Parathyroid adenoma (tissue), 2 donors: ENCODE data around the gene PTPN4.

Source experiments
- H2AFZ ChIP-seq: fragments of 300-600 bp; sonication (generic); one replicate; pipeline ENCODE4 v1.7.0; 2017; ENCODE audit warnings: antibody characterized with exemption, mild to moderate bottlenecking
- H3K27ac ChIP-seq: fragments of 300-600 bp; sonication (generic); one replicate; pipeline ENCODE4 v1.7.0; 2017
- H3K27me3 ChIP-seq: fragments of 300-600 bp; sonication (generic); one replicate; pipeline ENCODE4 v1.7.0; 2017; ENCODE audit warnings: low read length; ENCODE audit not compliant: control insufficient read depth, insufficient read depth
- H3K36me3 ChIP-seq: fragments of 300-600 bp; sonication (generic); one replicate; pipeline ENCODE4 v1.7.0; 2017; ENCODE audit warnings: low read length; ENCODE audit not compliant: control insufficient read depth, insufficient read depth
- H3K4me1 ChIP-seq: fragments of 300-600 bp; sonication (generic); one replicate; pipeline ENCODE4 v1.7.0; 2017; ENCODE audit warnings: control low read depth
- H3K4me2 ChIP-seq: fragments of 300-600 bp; sonication (generic); one replicate; pipeline ENCODE4 v1.7.0; 2017; ENCODE audit warnings: low read length
- H3K4me3 ChIP-seq: fragments of 300-600 bp; sonication (generic); one replicate; pipeline ENCODE4 v1.7.0; 2017; ENCODE audit warnings: low read depth, low read length
- H3K79me2 ChIP-seq: fragments of 300-600 bp; sonication (generic); one replicate; pipeline ENCODE4 v1.7.0; 2017; ENCODE audit warnings: control low read depth
- H3K9ac ChIP-seq: fragments of 300-600 bp; sonication (generic); one replicate; pipeline ENCODE4 v1.7.0; 2017; ENCODE audit warnings: mild to moderate bottlenecking
- H3K9me3 ChIP-seq: fragments of 300-600 bp; sonication (generic); one replicate; pipeline ENCODE4 v1.7.0; 2017; ENCODE audit warnings: low read length; ENCODE audit not compliant: control insufficient read depth
- TF ChIP-seq, protein P1 (sequence below): fragments of 300-600 bp; sonication (generic); IDR thresholded peaks from one replicate; pipeline ENCODE4 v1.7.0; 2017; ENCODE audit warnings: antibody characterized with exemption, mild to moderate bottlenecking
- donor health status: primary hyperparathyroidism.

The PTPN4 gene

DNA sequence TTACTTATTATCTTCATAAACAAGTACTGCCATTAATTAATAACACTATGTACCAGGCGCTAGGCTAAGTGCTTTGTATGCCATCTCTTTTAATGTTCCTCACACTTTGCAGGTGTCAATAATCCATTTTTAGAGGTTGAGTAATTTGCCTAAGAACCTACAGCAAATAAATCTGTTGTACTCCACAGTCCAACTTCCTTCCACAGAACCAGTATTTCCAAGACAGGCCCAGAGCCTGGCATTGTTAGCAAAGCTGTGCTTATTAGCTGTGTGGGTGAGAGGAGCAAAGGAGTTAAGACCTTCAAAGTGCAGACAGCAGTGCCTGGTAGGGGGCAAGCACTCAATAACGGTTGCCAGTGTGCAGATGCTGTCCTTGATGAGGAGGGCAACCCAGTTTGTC is 14.2 kb upstream of the PTPN4 start:
- Histone ChIP-seq H3K9me3 (no peaks in the 10 kb centered on the region), H3K4me1 (no peaks in the 10 kb centered on the region), H3K27ac (no peak overlapping the region), H3K4me3 (no peak overlapping the region), H3K4me2 (no peak overlapping the region), H3K79me2 (no peaks in the 10 kb centered on the region), H3K36me3 (no peaks in the 10 kb centered on the region), H3K27me3 (no peaks in the 10 kb centered on the region), H3K9ac (no peak overlapping the region), H2AFZ (no peak overlapping the region)
- TF ChIP-seq, protein P1, sequence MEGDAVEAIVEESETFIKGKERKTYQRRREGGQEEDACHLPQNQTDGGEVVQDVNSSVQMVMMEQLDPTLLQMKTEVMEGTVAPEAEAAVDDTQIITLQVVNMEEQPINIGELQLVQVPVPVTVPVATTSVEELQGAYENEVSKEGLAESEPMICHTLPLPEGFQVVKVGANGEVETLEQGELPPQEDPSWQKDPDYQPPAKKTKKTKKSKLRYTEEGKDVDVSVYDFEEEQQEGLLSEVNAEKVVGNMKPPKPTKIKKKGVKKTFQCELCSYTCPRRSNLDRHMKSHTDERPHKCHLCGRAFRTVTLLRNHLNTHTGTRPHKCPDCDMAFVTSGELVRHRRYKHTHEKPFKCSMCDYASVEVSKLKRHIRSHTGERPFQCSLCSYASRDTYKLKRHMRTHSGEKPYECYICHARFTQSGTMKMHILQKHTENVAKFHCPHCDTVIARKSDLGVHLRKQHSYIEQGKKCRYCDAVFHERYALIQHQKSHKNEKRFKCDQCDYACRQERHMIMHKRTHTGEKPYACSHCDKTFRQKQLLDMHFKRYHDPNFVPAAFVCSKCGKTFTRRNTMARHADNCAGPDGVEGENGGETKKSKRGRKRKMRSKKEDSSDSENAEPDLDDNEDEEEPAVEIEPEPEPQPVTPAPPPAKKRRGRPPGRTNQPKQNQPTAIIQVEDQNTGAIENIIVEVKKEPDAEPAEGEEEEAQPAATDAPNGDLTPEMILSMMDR: no peak

DNA sequence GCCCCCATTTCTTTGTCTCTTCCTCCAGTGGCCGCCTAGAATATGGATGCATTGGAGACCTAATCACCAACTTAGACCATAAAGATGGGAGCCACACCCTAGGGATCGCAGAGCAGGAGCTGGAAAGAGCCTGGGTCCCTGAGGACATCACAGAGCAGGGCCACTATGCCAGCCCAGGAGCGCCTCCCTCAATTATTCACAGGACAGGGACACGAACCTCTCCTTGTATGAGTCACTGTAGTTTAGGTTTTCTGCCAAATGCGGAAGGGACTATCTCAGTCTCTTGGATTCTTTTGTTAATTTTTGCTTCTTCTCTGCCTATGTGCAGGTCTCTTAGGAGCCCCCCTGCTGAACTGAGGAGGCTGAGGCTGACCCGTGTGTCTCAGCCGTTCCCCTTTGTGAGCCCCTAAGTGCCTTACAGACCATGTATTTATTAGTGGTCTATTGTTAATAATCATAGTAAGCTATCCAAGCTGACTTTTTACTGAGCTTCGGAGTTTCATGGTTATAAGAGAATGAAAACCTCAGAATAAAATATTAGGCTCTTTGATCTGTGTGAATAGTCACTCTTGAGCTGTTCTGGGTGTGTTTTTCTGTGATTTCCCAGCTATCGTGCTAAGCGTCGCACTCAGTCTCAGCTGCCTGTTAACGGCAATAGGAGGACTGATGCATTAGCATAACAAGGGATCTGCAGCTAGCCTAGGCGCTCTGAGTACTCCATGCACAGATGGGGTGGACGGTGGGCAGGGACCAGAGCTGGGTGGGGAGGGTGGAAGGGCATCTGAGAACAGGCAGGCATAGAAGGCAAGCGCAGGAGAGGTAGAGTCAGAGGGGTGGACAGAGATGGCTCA is 12.7 kb upstream of the PTPN4 start:
- H3K36me3 ChIP-seq: no peaks in the 10 kb centered on the region
- H3K27ac ChIP-seq: no peak overlapping the region
- no peaks in the 10 kb centered on the region for H3K9me3 ChIP-seq
- no peak overlapping the region for H2AFZ ChIP-seq
- H3K27me3 ChIP-seq: no peaks in the 10 kb centered on the region
- no peak overlapping the region for H3K9ac ChIP-seq
- no peaks in the 10 kb centered on the region for H3K79me2 ChIP-seq
- no peaks in the 10 kb centered on the region for H3K4me1 ChIP-seq
- TF ChIP-seq, protein P1: no peak
- H3K4me2 ChIP-seq: no peak overlapping the region
- no peak overlapping the region for H3K4me3 ChIP-seq

DNA sequence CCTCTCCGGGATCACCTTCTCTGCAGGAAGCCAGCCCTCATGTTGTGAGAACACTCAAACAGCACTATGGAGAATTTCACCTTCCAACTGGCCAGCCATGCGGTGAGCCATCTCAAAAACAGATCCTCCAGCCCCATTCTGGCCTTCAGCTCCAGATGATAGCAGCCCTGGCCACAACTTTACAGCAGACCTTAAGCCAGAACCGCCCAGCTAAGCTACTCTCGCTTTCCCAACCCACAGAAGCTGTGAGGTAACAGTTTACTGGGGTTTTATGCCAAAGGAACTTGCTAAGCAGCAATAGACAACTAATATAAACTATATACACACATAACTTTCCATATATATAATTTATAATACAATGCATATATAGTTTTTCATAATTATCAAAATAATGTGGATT is 11.6 kb upstream of the PTPN4 start:
- H3K9ac ChIP-seq: no peak overlapping the region
- H3K4me2 ChIP-seq: no peak overlapping the region
- no peaks in the 10 kb centered on the region for H3K36me3 ChIP-seq
- no peaks in the 10 kb centered on the region for H3K9me3 ChIP-seq
- no peaks in the 10 kb centered on the region for H3K79me2 ChIP-seq
- TF ChIP-seq, protein P1: no peak
- H3K4me1 ChIP-seq: no peaks in the 10 kb centered on the region
- H3K27me3 ChIP-seq: no peaks in the 10 kb centered on the region
- H3K27ac ChIP-seq: no peak overlapping the region
- H3K4me3 ChIP-seq: no peak overlapping the region
- H2AFZ ChIP-seq: no peak overlapping the region

DNA sequence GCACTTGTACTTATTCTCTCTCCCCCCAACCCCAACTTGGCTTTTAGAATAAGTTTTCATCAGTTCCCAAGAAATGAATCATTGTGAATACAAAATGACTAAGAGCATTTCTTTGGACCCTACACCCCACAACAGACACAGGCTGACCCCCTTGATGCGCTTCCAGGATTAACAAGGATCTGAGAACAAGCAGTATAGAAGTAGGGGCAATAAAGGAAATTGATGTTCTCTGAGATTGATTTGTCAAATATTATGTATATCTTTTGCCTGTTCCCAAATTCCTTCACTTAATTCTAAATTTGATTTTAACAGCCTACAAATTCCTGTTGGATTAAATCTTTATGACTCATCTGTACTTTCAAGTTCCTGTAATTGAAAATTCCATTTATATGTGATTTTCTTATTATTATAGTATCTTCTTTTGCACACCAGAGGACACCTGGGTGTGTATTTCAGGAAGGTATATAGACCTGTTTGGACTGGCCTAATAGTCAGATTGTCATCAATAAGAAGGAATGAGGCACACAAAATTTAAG is 10.2 kb upstream of the PTPN4 start:
- no peaks in the 10 kb centered on the region for H3K27me3 ChIP-seq
- TF ChIP-seq, protein P1: no peak
- H3K9ac ChIP-seq: no peak overlapping the region
- H3K9me3 ChIP-seq: no peaks in the 10 kb centered on the region
- H2AFZ ChIP-seq: no peak overlapping the region
- no peaks in the 10 kb centered on the region for H3K79me2 ChIP-seq
- H3K4me2 ChIP-seq: no peak overlapping the region
- H3K4me1 ChIP-seq: no peaks in the 10 kb centered on the region
- H3K4me3 ChIP-seq: no peak overlapping the region
- H3K27ac ChIP-seq: no peak overlapping the region
- no peaks in the 10 kb centered on the region for H3K36me3 ChIP-seq

DNA sequence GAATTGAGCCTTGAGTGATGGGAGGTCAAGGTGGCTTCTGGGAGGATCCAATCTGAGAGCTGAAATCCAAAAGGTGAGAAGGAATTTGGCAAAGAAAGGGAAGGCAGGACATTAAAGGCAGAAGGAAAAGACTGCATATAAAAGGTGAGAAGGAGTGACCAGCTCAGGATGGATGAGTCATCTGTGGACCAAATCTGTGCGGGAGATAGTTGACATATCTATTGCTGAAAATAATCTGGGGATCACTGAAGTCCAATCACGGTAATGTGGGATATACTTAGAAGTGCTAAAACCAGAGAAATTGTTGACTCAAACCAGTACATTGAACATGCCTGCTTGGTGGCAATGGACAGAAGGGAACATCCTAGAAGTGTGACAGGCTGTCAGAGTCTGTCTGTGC is 8.0 kb upstream of the PTPN4 start:
- Histone ChIP-seq H3K9me3 (no peaks in the 10 kb centered on the region), H3K27me3 (no peaks in the 10 kb centered on the region), H3K36me3 (no peaks in the 10 kb centered on the region), H3K4me1 (no peaks in the 10 kb centered on the region), H3K4me3 (no peak overlapping the region), H3K79me2 (no peaks in the 10 kb centered on the region), H3K9ac (no peak overlapping the region), H3K4me2 (no peak overlapping the region), H3K27ac (no peak overlapping the region), H2AFZ (no peak overlapping the region)
- TF ChIP-seq, protein P1: no peak
